ENCODE measurements around the gene KANTR. TPM values are rescaled to one million over a fixed set of nuclear protein-coding genes. Genes with fewer than 3 reads are reported as not detected.

The KANTR gene
- total RNA-seq, 2 donors from 2014 or later, result 9.8 to 10.1 TPM

Other genes starting within 250 kb of the KANTR start
- not detected for gene XAGE3, start 226.1 kb upstream of the KANTR start, total RNA-seq
- gene FAM156B, start 196.8 kb upstream of the KANTR start, total RNA-seq, result 10 to 100 TPM in 1 of 2 donors, 1 to 10 TPM in 1; 6.0 to 10.5 TPM
- 10 to 100 TPM; 10.0 to 13.7 TPM for gene FAM156A, start 135.6 kb upstream of the KANTR start, total RNA-seq
- not detected for gene GPR173, start 45.4 kb upstream of the KANTR start, total RNA-seq
- 100 to 1,000 TPM; 201 to 218 TPM for gene TSPYL2, start 11.8 kb upstream of the KANTR start, total RNA-seq
- gene KDM5C, start 131.1 kb downstream of the KANTR start, total RNA-seq, result 100 to 1,000 TPM; 208 to 211 TPM
- gene IQSEC2, start 187.4 kb downstream of the KANTR start, total RNA-seq, result 1 to 10 TPM; 1.9 TPM